ENCODE results near the gene CTAGE1. TPM values are rescaled to one million over a fixed set of nuclear protein-coding genes. Genes with fewer than 3 reads are reported as not detected.

Gene CTAGE1
- total RNA-seq, 8 experiments from 2014 or later, result 0.04 to 0.43 (median 0.12) TPM; not detected in 4

GRCh38 chr18:22429564-22429963, 11.8 kb upstream of the CTAGE1 start:
- H3K4me3 ChIP-seq, result no peak overlapping the region
- in situ Hi-C loops (cut with MboI; ENCODE audit: low pct_unique_long_range_greater_than_20kb in 2 of 9, low sequenced_read_pairs in 9 of 9, unreplicated experiment in 9 of 9), result loop anchor here in 1 of 9 experiments (25.0 kb wide), 1 partner anchor 108 kb away; no protein-coding TSS in a partner anchor
- 80 to 100% (median 91%) methylated on average over 1 to 3 of the region's 3 CpGs; no CpG with 5 or more reads in 4 of the 10 experiments for WGBS, 10 experiments
- no peaks in the 10 kb centered on the region for H3K4me1 ChIP-seq (replicated peaks in 1 of 2)
- ATAC-seq (replicated peaks in 6 of 8), result no peak
- H3K27ac ChIP-seq, result no peak overlapping the region

- ATAC-seq (replicated peaks in 6 of 8), result peak in 1 of 8 experiments; percentile 6
- H3K4me3 ChIP-seq, result no peak overlapping the region
- 52 to 100% (median 83%) methylated on average over 1 to 4 of the region's 4 CpGs; no CpG with 5 or more reads in 2 of the 10 experiments for WGBS, 10 experiments
- H3K4me1 ChIP-seq (replicated peaks in 1 of 2), result no peaks in the 10 kb centered on the region
- H3K27ac ChIP-seq, result no peak overlapping the region
- in situ Hi-C loops (cut with MboI; ENCODE audit: low pct_unique_long_range_greater_than_20kb in 2 of 9, low sequenced_read_pairs in 9 of 9, unreplicated experiment in 9 of 9), result loop anchor here in 1 of 9 experiments (25.0 kb wide), 1 partner anchor 109 kb away; no protein-coding TSS in a partner anchor
These were observed 11.0 kb upstream of the CTAGE1 start for GRCh38 chr18:22428672-22429071.

GRCh38 chr18:22427822-22428549, 10.3 kb upstream of the CTAGE1 start:
- Histone ChIP-seq H3K27ac (no peak overlapping the region), H3K4me1 (replicated peaks in 1 of 2) (no peaks in the 10 kb centered on the region), H3K4me3 (no peak overlapping the region)
- in situ Hi-C loops (cut with MboI; ENCODE audit: low pct_unique_long_range_greater_than_20kb in 2 of 9, low sequenced_read_pairs in 9 of 9, unreplicated experiment in 9 of 9), result loop anchor here in 1 of 9 experiments (25.0 kb wide), 1 partner anchor 109 kb away; no protein-coding TSS in a partner anchor
- 25 to 100% (median 68%) methylated on average over 1 to 7 of the region's 7 CpGs; no CpG with 5 or more reads in 1 of the 10 experiments for WGBS, 10 experiments
- peak in 1 of 8 experiments; percentile 7 for ATAC-seq (replicated peaks in 6 of 8)

GRCh38 chr18:22424565-22424963, 6.8 kb upstream of the CTAGE1 start:
- Histone ChIP-seq H3K27ac (no peak overlapping the region), H3K4me3 (no peak overlapping the region), H3K4me1 (replicated peaks in 1 of 2) (no peaks in the 10 kb centered on the region)
- WGBS, 10 experiments, result 8 to 71% (median 37%) methylated on average over 2 to 5 of the region's 5 CpGs
- ATAC-seq (replicated peaks in 6 of 8), result no peak
- in situ Hi-C loops (cut with MboI; ENCODE audit: low pct_unique_long_range_greater_than_20kb in 2 of 9, low sequenced_read_pairs in 9 of 9, unreplicated experiment in 9 of 9), result no loop called here

- no peak overlapping the region for H3K4me3 ChIP-seq
- in situ Hi-C loops (cut with MboI; ENCODE audit: low pct_unique_long_range_greater_than_20kb in 2 of 9, low sequenced_read_pairs in 9 of 9, unreplicated experiment in 9 of 9), result no loop called here
- no peaks in the 10 kb centered on the region for H3K4me1 ChIP-seq (replicated peaks in 1 of 2)
- H3K27ac ChIP-seq, result no peak overlapping the region
- 0 to 83% (median 63%) methylated on average over 1 to 8 of the region's 9 CpGs; no CpG with 5 or more reads in 1 of the 10 experiments for WGBS, 10 experiments
- peak in 5 of 8 experiments; percentile 87 to 99 (median 98) for ATAC-seq (replicated peaks in 6 of 8)
These were observed 6.3 kb upstream of the CTAGE1 start for GRCh38 chr18:22423878-22424564.

GRCh38 chr18:22422909-22423548, 5.3 kb upstream of the CTAGE1 start:
- no peaks in the 10 kb centered on the region for H3K4me1 ChIP-seq (replicated peaks in 1 of 2)
- in situ Hi-C loops (cut with MboI; ENCODE audit: low pct_unique_long_range_greater_than_20kb in 2 of 9, low sequenced_read_pairs in 9 of 9, unreplicated experiment in 9 of 9), result no loop called here
- H3K4me3 ChIP-seq, result no peak overlapping the region
- ATAC-seq (replicated peaks in 6 of 8), result no peak
- 35 to 100% (median 77%) methylated on average over 2 to 9 of the region's 9 CpGs; no CpG with 5 or more reads in 1 of the 10 experiments for WGBS, 10 experiments
- H3K27ac ChIP-seq, result no peak overlapping the region

GRCh38 chr18:22420652-22421051, 2.9 kb upstream of the CTAGE1 start:
- 57 to 94% (median 76%) methylated on average over 2 of the region's 2 CpGs; no CpG with 5 or more reads in 2 of the 10 experiments for WGBS, 10 experiments
- no peak for ATAC-seq (replicated peaks in 6 of 8)
- Histone ChIP-seq H3K27ac (no peak overlapping the region), H3K4me3 (no peak overlapping the region), H3K4me1 (replicated peaks in 1 of 2) (no peaks in the 10 kb centered on the region)
- in situ Hi-C loops (cut with MboI; ENCODE audit: low pct_unique_long_range_greater_than_20kb in 2 of 9, low sequenced_read_pairs in 9 of 9, unreplicated experiment in 9 of 9), result no loop called here

- H3K4me1 ChIP-seq (replicated peaks in 1 of 2), result peaks cover 2 to 6% of the 10 kb centered on the region in 2 donors
- no peak overlapping the region for H3K27ac ChIP-seq
- in situ Hi-C loops (cut with MboI; ENCODE audit: low pct_unique_long_range_greater_than_20kb in 2 of 9, low sequenced_read_pairs in 9 of 9, unreplicated experiment in 9 of 9), result no loop called here
- WGBS, 10 experiments, result 20 to 100% (median 65%) methylated on average over 1 to 4 of the region's 4 CpGs
- peak in 2 of 8 experiments; percentile 25 to 30 for ATAC-seq (replicated peaks in 6 of 8)
- no peak overlapping the region for H3K4me3 ChIP-seq
These were observed 5.4 kb downstream of the CTAGE1 start for GRCh38 chr18:22412176-22412911.

GRCh38 chr18:22411446-22411845, 6.3 kb downstream of the CTAGE1 start:
- H3K4me3 ChIP-seq, result no peak overlapping the region
- H3K27ac ChIP-seq, result no peak overlapping the region
- WGBS, 10 experiments, result 40 to 75% (median 59%) methylated on average over 3 to 5 of the region's 5 CpGs; no CpG with 5 or more reads in 3 of the 10 experiments
- ATAC-seq (replicated peaks in 6 of 8), result peak in 5 of 8 experiments; percentile 55 to 99 (median 91)
- in situ Hi-C loops (cut with MboI; ENCODE audit: low pct_unique_long_range_greater_than_20kb in 2 of 9, low sequenced_read_pairs in 9 of 9, unreplicated experiment in 9 of 9), result no loop called here
- peaks cover 2 to 6% of the 10 kb centered on the region in 2 donors for H3K4me1 ChIP-seq (replicated peaks in 1 of 2)

GRCh38 chr18:22410126-22410525, 7.6 kb downstream of the CTAGE1 start:
- Histone ChIP-seq H3K27ac (no peak overlapping the region), H3K4me1 (replicated peaks in 1 of 2) (peaks cover 2 to 6% of the 10 kb centered on the region in 2 donors), H3K4me3 (no peak overlapping the region)
- WGBS, 10 experiments, result 20 to 100% (median 91%) methylated on average over 1 to 3 of the region's 3 CpGs
- in situ Hi-C loops (cut with MboI; ENCODE audit: low pct_unique_long_range_greater_than_20kb in 2 of 9, low sequenced_read_pairs in 9 of 9, unreplicated experiment in 9 of 9), result no loop called here
- no peak for ATAC-seq (replicated peaks in 6 of 8)

GRCh38 chr18:22409445-22409844, 8.3 kb downstream of the CTAGE1 start:
- 38 to 100% (median 100%) methylated on average over 1 of the region's 1 CpG; no CpG with 5 or more reads in 4 of the 10 experiments for WGBS, 10 experiments
- in situ Hi-C loops (cut with MboI; ENCODE audit: low pct_unique_long_range_greater_than_20kb in 2 of 9, low sequenced_read_pairs in 9 of 9, unreplicated experiment in 9 of 9), result no loop called here

GRCh38 chr18:22408059-22408458, 9.7 kb downstream of the CTAGE1 start:
- in situ Hi-C loops (cut with MboI; ENCODE audit: low pct_unique_long_range_greater_than_20kb in 2 of 9, low sequenced_read_pairs in 9 of 9, unreplicated experiment in 9 of 9), result no loop called here
- 29 to 100% (median 84%) methylated on average over 1 to 3 of the region's 3 CpGs; no CpG with 5 or more reads in 2 of the 10 experiments for WGBS, 10 experiments
- ATAC-seq (replicated peaks in 6 of 8), result no peak

More at GRCh38 chr18:22409445-22409844, 8.3 kb downstream of the CTAGE1 start:
- Histone ChIP-seq H3K4me1 (replicated peaks in 1 of 2) (peaks cover 2 to 6% of the 10 kb centered on the region in 2 donors), H3K27ac (no peak overlapping the region), H3K4me3 (no peak overlapping the region)
- ATAC-seq (replicated peaks in 6 of 8), result no peak

More at GRCh38 chr18:22408059-22408458, 9.7 kb downstream of the CTAGE1 start:
- Histone ChIP-seq H3K27ac (no peak overlapping the region), H3K4me3 (no peak overlapping the region), H3K4me1 (replicated peaks in 1 of 2) (peaks cover 2 to 6% of the 10 kb centered on the region in 2 donors)

All from motor neuron (in vitro differentiated cells).